ACC112 (cell line): ENCODE results near the gene HMGXB3.

Experiments
- H2AFZ ChIP-seq: fragments of 200-600 bp; sonication (generic); one replicate; pipeline ENCODE4 v1.6.0; 2017; ENCODE audit warnings: antibody characterized with exemption, low read length; ENCODE audit not compliant: unreplicated experiment
- H3K27ac ChIP-seq: fragments of 200-600 bp; sonication (generic); 2 replicates; pipeline ENCODE4 v1.5.1; 2014; ENCODE audit warnings: low read depth, mild to moderate bottlenecking, antibody characterized with exemption, low read length, moderate library complexity
- H3K27me3 ChIP-seq: fragments of 200-600 bp; sonication (generic); 2 replicates; pipeline ENCODE4 v1.6.1; 2014; ENCODE audit warnings: mild to moderate bottlenecking, antibody characterized with exemption, low read length, moderate library complexity, mixed read lengths; ENCODE audit not compliant: insufficient read depth
- H3K36me3 ChIP-seq: fragments of 200-600 bp; sonication (generic); 2 replicates; pipeline ENCODE4 v1.6.1; 2016; ENCODE audit warnings: mild to moderate bottlenecking, antibody characterized with exemption, low read length, moderate library complexity, mixed read lengths; ENCODE audit not compliant: insufficient read depth
- H3K4me1 ChIP-seq: fragments of 200-600 bp; sonication (generic); one replicate; pipeline ENCODE4 v1.6.1; 2016; ENCODE audit warnings: low read length, mixed read lengths; ENCODE audit not compliant: insufficient read depth, unreplicated experiment, control insufficient read depth
- H3K4me3 ChIP-seq: fragments of 200-600 bp; sonication (generic); 2 replicates; pipeline ENCODE4 v1.5.1; 2014; ENCODE audit warnings: mild to moderate bottlenecking, low read depth, low read length
- H3K79me2 ChIP-seq: fragments of 200-600 bp; sonication (generic); one replicate; pipeline ENCODE4 v1.6.0; 2016; ENCODE audit warnings: low read length; ENCODE audit not compliant: control insufficient read depth, unreplicated experiment, insufficient read depth

HMGXB3 gene

DNA sequence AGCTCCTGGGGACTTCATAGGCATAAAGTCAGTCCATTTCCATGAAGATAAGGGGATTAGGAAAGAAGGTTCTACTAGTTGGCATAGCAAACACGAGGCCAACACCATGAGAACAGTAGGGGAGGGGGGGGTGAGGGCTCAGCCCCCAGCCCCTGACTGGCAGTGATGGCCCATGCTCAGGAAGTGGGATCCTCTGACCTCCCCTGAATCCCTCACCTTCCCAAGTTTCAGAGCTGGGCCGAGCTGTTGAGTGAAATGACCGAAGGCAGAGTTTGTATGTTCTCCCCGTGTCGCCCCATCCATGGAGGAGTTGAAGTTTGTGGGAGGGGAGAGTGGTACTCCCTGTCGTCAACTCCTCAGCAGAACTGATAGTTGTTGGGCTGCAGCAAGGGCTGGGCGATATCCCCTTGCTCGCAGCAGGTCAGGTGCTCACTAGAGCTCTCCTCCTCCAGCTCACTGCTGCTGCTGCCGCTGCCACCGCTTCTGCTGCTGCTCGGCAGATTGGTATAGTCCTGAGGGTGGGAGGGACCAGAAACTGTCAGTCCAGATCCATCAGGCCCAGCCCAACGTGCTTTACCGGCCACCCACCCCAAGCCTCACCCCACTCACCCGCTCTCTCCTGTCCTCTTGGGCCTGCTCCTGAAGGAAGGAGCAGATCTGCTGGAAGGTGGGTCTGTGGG, 53.3 kb downstream of the HMGXB3 start:
- Histone ChIP-seq H3K4me3 (no peak overlapping the region), H3K4me1 (peaks cover 52% of the 10 kb centered on the region), H3K36me3 (peaks cover 42% of the 10 kb centered on the region), H3K27me3 (no peaks in the 10 kb centered on the region), H3K79me2 (no peaks in the 10 kb centered on the region), H3K27ac (peak overlapping the region; percentile 77), H2AFZ (no peak overlapping the region)

DNA sequence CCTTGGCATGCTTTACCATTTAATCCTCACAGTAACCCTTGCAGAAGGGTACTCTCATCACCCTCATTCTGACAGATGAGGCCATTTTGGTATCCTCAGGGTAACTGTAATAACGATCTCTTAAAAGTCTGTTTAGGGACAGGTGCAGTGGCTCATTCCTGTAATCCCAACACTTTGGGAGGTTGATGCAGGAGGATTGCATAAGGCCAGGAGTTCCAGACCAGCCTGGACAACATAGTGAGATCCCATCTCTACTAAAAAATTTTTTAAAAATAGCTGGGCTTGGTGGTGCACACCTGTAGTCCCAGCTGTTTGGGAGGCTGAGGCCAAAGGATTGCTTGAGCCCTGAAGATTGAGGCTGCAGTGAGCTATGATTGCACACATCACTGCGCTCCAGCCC, 54.0 kb downstream of the HMGXB3 start:
- Histone ChIP-seq H3K36me3 (peaks cover 40% of the 10 kb centered on the region), H3K4me1 (peaks cover 52% of the 10 kb centered on the region), H3K27me3 (no peaks in the 10 kb centered on the region)

GRCh38 chr5:150055326-150056074, 55.0 kb downstream of the HMGXB3 start:
- no peak overlapping the region for H3K4me3 ChIP-seq
- H3K27ac ChIP-seq, result no peak overlapping the region
- peaks cover 31% of the 10 kb centered on the region for H3K36me3 ChIP-seq
- H3K79me2 ChIP-seq, result no peaks in the 10 kb centered on the region
- no peak overlapping the region for H2AFZ ChIP-seq
- no peaks in the 10 kb centered on the region for H3K27me3 ChIP-seq
- peaks cover 43% of the 10 kb centered on the region for H3K4me1 ChIP-seq

More for the DNA sequence above, 54.0 kb downstream of the HMGXB3 start:
- Histone ChIP-seq H3K4me3 (no peak overlapping the region), H3K27ac (no peak overlapping the region), H2AFZ (no peak overlapping the region), H3K79me2 (no peaks in the 10 kb centered on the region)

- no peak overlapping the region for H3K4me3 ChIP-seq
- H3K36me3 ChIP-seq, result peaks cover 26% of the 10 kb centered on the region
- no peak overlapping the region for H2AFZ ChIP-seq
- no peak overlapping the region for H3K27ac ChIP-seq
- no peaks in the 10 kb centered on the region for H3K79me2 ChIP-seq
- H3K4me1 ChIP-seq, result peaks cover 37% of the 10 kb centered on the region
- H3K27me3 ChIP-seq, result no peaks in the 10 kb centered on the region
These were observed 55.5 kb downstream of the HMGXB3 start for GRCh38 chr5:150056075-150056443.

DNA sequence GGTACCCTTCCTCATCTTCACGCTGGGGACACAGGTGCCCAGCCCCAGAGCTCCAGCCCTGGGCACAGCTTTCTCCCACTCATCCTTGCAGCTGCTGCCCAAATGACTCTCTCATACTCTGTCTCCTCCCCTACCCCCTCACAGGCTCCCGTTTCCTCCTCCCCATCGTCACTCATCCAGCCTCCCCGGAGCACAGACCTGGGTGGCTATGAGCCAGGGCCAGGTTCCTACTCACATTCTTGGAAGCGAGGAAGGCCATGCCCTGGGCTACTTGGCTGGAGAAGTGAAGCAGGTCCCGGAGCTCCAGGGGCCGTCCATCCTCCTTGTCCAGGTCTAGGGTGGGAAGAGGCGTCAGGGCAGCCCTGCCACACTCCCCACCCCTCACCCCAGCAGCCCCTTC, 56.5 kb downstream of the HMGXB3 start:
- Histone ChIP-seq H2AFZ (no peak overlapping the region), H3K79me2 (no peaks in the 10 kb centered on the region), H3K4me1 (peaks cover 34% of the 10 kb centered on the region), H3K27me3 (no peaks in the 10 kb centered on the region), H3K27ac (no peak overlapping the region), H3K36me3 (peaks cover 17% of the 10 kb centered on the region; the same call in 1 of the 2 replicates), H3K4me3 (no peak overlapping the region)

- Histone ChIP-seq H3K27me3 (no peaks in the 10 kb centered on the region), H3K27ac (peak overlapping the region; percentile 70; the same call in 1 of the 2 replicates), H3K36me3 (peaks cover 12% of the 10 kb centered on the region; the same call in 1 of the 2 replicates), H3K4me3 (no peak overlapping the region), H3K4me1 (peaks cover 30% of the 10 kb centered on the region), H2AFZ (no peak overlapping the region), H3K79me2 (no peaks in the 10 kb centered on the region)
These were observed 57.0 kb downstream of the HMGXB3 start for GRCh38 chr5:150057511-150057910.

- peak overlapping the region; percentile 70 for H3K27ac ChIP-seq
- H3K4me3 ChIP-seq, result no peak overlapping the region
- H3K4me1 ChIP-seq, result peaks cover 25% of the 10 kb centered on the region
- no peaks in the 10 kb centered on the region for H3K27me3 ChIP-seq
- peaks cover 12% of the 10 kb centered on the region; the same call in 1 of the 2 replicates for H3K36me3 ChIP-seq
- H3K79me2 ChIP-seq, result no peaks in the 10 kb centered on the region
- H2AFZ ChIP-seq, result no peak overlapping the region
These were observed 57.5 kb downstream of the HMGXB3 start for GRCh38 chr5:150057996-150058395.

- Histone ChIP-seq H3K27ac (peak overlapping the region; percentile 70), H3K79me2 (no peaks in the 10 kb centered on the region), H3K27me3 (no peaks in the 10 kb centered on the region), H2AFZ (no peak overlapping the region), H3K36me3 (peaks cover 12% of the 10 kb centered on the region; the same call in 1 of the 2 replicates), H3K4me1 (peaks cover 19% of the 10 kb centered on the region), H3K4me3 (no peak overlapping the region)
These were observed 58.1 kb downstream of the HMGXB3 start for GRCh38 chr5:150058480-150059126.

GRCh38 chr5:150059623-150060022, 59.1 kb downstream of the HMGXB3 start:
- Histone ChIP-seq H3K4me3 (no peak overlapping the region), H2AFZ (no peak overlapping the region), H3K27ac (no peak overlapping the region), H3K4me1 (peaks cover 20% of the 10 kb centered on the region), H3K27me3 (no peaks in the 10 kb centered on the region), H3K36me3 (peaks cover 12% of the 10 kb centered on the region; the same call in 1 of the 2 replicates), H3K79me2 (no peaks in the 10 kb centered on the region)

- no peak overlapping the region for H3K4me3 ChIP-seq
- H2AFZ ChIP-seq, result no peak overlapping the region
- no peak overlapping the region for H3K27ac ChIP-seq
- H3K4me1 ChIP-seq, result peaks cover 28% of the 10 kb centered on the region
- H3K36me3 ChIP-seq, result peaks cover 9% of the 10 kb centered on the region; the same call in 1 of the 2 replicates
- H3K79me2 ChIP-seq, result no peaks in the 10 kb centered on the region
- no peaks in the 10 kb centered on the region for H3K27me3 ChIP-seq
These were observed 59.9 kb downstream of the HMGXB3 start for GRCh38 chr5:150060471-150060870.
